ENCODE data around the gene GATAD2A.

DNA sequence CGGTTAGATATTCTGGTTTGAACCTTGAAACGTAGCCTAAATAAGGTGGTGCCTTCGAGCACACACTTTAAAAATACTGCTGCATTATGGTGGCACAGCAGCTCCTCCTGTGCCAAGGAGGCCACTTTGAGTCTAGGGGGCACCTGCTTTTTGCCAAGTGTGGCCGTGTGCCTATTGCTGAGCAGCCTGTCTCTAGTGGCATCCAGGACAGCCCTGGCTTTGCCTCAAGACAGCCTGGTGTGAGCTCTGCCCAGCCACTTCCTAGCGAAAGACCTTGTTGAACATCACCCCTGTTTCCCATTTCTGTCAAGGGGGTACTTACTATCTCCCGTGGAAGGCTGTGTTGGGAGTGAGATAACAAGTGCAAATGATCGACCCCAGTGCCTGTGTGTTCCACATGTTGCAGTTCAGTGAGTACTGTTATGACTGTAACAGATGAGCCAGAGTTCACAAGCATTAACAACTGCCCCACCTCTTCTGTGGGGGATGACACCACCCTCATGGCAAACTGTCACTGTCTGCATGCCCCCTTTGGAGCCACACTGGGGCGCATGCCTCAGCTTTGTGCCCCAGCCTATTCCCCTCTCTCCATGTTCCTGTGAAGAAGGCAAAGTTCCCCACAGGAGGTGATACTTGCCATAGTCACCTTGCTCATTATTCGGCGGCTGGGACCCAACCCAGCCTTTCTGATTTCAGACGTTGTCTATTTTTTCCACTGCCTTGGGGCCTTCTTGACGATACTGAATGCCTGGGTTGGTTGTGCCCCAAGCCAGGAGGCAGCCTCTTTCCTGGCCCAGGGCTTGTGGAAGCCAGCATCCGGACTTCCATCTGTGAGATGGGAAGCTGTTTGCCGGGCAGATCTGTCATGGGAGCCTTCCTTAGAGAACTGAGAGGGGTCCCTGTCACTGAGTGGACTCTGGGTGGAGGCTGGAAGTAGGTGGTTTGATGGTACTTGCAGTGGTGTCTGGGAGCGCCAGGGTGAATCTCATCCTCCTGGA, 5.4 kb downstream of the GATAD2A start:
- no peak for TF ChIP-seq CTCF (IDR thresholded peaks at IDR 0.05)
- no peak for TF ChIP-seq REST (IDR thresholded peaks at IDR 0.05; ENCODE audit: insufficient read depth in 1 of 2, low read depth in 2 of 2, low read length in 1 of 2)
- no peak for TF ChIP-seq TCF7L2 (IDR thresholded peaks at IDR 0.05; ENCODE audit: low read depth, low read length)
- no peak for TF ChIP-seq POLR2AphosphoS5 (IDR thresholded peaks at IDR 0.05; ENCODE audit: low read depth, low read length)

Data from Panc1 (cell line).